T-helper 17 cell (primary cell): Measurements from ENCODE around the gene CBLL2. TPM values are rescaled to one million over a fixed set of nuclear protein-coding genes. Genes with fewer than 3 reads are reported as not detected.
"Not testable (repeated sequence)": the region's sequence is repeated elsewhere in the genome, so short reads cannot be mapped to it uniquely, and the experiment has no call there.

Experiments used
- ATAC-seq: fragments of 150-1000 bp; cut with Tn5 transposase; 2 replicates; pipeline ENCODE4 v1.10.0; 2021; ENCODE audit warnings: mild to moderate bottlenecking, moderate library complexity
- DNase-seq, 3 donors: peaks; one replicate each; pipeline versions ENCODE4 v3.0.0 to v3.0.0-alpha.2; 2020 to 2021
- H3K9me3 ChIP-seq: one replicate; pipeline ENCODE4 v1.7.0; 2013; ENCODE audit warnings: low read length, mild to moderate bottlenecking; ENCODE audit not compliant: control insufficient read depth, poor library complexity, severe bottlenecking
- H3K27ac Mint-ChIP-seq: one replicate; pipeline ENCODE4 v1.8.0; 2022; ENCODE audit warnings: mild to moderate bottlenecking, moderate library complexity, mixed read lengths
- H3K27me3 Mint-ChIP-seq: one replicate; pipeline ENCODE4 v1.8.0; 2022; ENCODE audit warnings: mixed read lengths
- H3K36me3 Mint-ChIP-seq: one replicate; pipeline ENCODE4 v1.8.0; 2022; ENCODE audit warnings: low read depth, mixed read lengths
- H3K4me1 Mint-ChIP-seq: one replicate; pipeline ENCODE4 v1.8.0; 2022; ENCODE audit warnings: mild to moderate bottlenecking, mixed read lengths
- H3K4me3 Mint-ChIP-seq: one replicate; pipeline ENCODE4 v1.8.0; 2022; ENCODE audit warnings: mild to moderate bottlenecking, moderate library complexity, mixed read lengths
- total RNA-seq, 4 donors: library from RNA in 2 of 4; stranded (reverse) in 2 of 4; gene quantifications; one replicate each; pipeline ENCODE4 v1.2.3 and lab custom pipeline; 2022 to 2026

Gene CBLL2
- total RNA-seq, result not detected
- 0 reads per million in 2 donors for total RNA-seq (lab: John Stamatoyannopoulos, UW)

GRCh38 chrX:22272613-22273012, at the start of gene CBLL2:
Gene CBLL2, plus strand, starts transcription at chrX:22272913. Its CDS starts 79 bp downstream, at chrX:22272992.
- no peak within 1 kb of the TSS for H3K27ac Mint-ChIP-seq
- no peak for ATAC-seq
- no peaks in the 10 kb centered on the region for H3K9me3 ChIP-seq
- no peak within 1 kb of the TSS for H3K4me3 Mint-ChIP-seq
- H3K36me3 Mint-ChIP-seq, result peaks cover 5% of the 10 kb centered on the region
- DNase-seq, result no peak
- H3K4me1 Mint-ChIP-seq, result no peaks in the 10 kb centered on the region
- no peaks in the 10 kb centered on the region for H3K27me3 Mint-ChIP-seq

GRCh38 chrX:22234380-22234779, 38.3 kb upstream of the CBLL2 start:
- peaks cover 7% of the 10 kb centered on the region for H3K27me3 Mint-ChIP-seq
- DNase-seq (no peak), ATAC-seq (no peak)
- H3K9me3 ChIP-seq, result no peaks in the 10 kb centered on the region
- H3K4me1 Mint-ChIP-seq, result no peaks in the 10 kb centered on the region
- H3K4me3 Mint-ChIP-seq, result no peak overlapping the region
- no peak overlapping the region for H3K27ac Mint-ChIP-seq
- H3K36me3 Mint-ChIP-seq, result no peaks in the 10 kb centered on the region

- ATAC-seq (no peak), DNase-seq (no peak)
- Mint-ChIP-seq H3K4me3 (no peak overlapping the region), H3K27ac (no peak overlapping the region), H3K4me1 (no peaks in the 10 kb centered on the region), H3K36me3 (no peaks in the 10 kb centered on the region), H3K27me3 (peaks cover 7% of the 10 kb centered on the region)
- H3K9me3 ChIP-seq, result no peaks in the 10 kb centered on the region
Observed at GRCh38 chrX:22237479-22237878, 35.2 kb upstream of the CBLL2 start.

- H3K9me3 ChIP-seq, result no peaks in the 10 kb centered on the region
- no peaks in the 10 kb centered on the region for H3K36me3 Mint-ChIP-seq
- H3K4me1 Mint-ChIP-seq, result no peaks in the 10 kb centered on the region
- ATAC-seq (no peak), DNase-seq (no peak)
- no peak overlapping the region for H3K4me3 Mint-ChIP-seq
- H3K27ac Mint-ChIP-seq, result no peak overlapping the region
- H3K27me3 Mint-ChIP-seq, result no peaks in the 10 kb centered on the region
Observed at GRCh38 chrX:22246620-22247019, 26.1 kb upstream of the CBLL2 start.

- no peak for ATAC-seq
- no peak overlapping the region for H3K4me3 Mint-ChIP-seq
Observed at GRCh38 chrX:22247169-22247568, 25.5 kb upstream of the CBLL2 start.

DNA sequence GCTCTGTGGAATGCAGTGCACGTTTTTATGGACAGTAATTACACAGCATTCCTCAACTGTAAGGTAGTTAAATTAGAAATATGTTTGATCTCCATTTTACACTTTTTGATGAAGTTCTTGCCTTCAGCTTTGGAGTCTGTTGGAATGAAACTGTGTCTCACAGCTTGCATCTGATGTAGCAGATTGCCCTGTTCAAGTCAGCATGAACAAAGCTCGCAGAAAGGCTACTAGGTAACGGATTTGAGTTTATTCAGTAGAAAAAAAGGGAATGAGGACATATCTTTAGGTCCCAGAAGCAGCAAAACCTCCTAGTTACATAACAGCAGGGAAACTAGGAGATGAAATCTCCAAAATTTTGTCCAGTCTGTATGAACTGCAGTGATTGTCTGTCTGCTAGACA, 24.3 kb upstream of the CBLL2 start:
- no peak for DNase-seq
- H3K27ac Mint-ChIP-seq, result no peak overlapping the region
- no peaks in the 10 kb centered on the region for H3K4me1 Mint-ChIP-seq
- no peak overlapping the region for H3K4me3 Mint-ChIP-seq
- no peaks in the 10 kb centered on the region for H3K27me3 Mint-ChIP-seq
- ATAC-seq, result no peak
- H3K36me3 Mint-ChIP-seq, result no peaks in the 10 kb centered on the region
- H3K9me3 ChIP-seq, result no peaks in the 10 kb centered on the region

More at GRCh38 chrX:22247169-22247568, 25.5 kb upstream of the CBLL2 start:
- no peaks in the 10 kb centered on the region for H3K36me3 Mint-ChIP-seq
- no peak for DNase-seq
- H3K27me3 Mint-ChIP-seq, result no peaks in the 10 kb centered on the region
- no peaks in the 10 kb centered on the region for H3K9me3 ChIP-seq
- H3K4me1 Mint-ChIP-seq, result no peaks in the 10 kb centered on the region
- no peak overlapping the region for H3K27ac Mint-ChIP-seq

GRCh38 chrX:22249371-22249770, 23.3 kb upstream of the CBLL2 start:
- Mint-ChIP-seq H3K4me1 (no peaks in the 10 kb centered on the region), H3K36me3 (no peaks in the 10 kb centered on the region), H3K27ac (no peak overlapping the region), H3K27me3 (no peaks in the 10 kb centered on the region), H3K4me3 (no peak overlapping the region)
- ATAC-seq, result no peak
- no peak for DNase-seq
- H3K9me3 ChIP-seq, result no peaks in the 10 kb centered on the region

DNA sequence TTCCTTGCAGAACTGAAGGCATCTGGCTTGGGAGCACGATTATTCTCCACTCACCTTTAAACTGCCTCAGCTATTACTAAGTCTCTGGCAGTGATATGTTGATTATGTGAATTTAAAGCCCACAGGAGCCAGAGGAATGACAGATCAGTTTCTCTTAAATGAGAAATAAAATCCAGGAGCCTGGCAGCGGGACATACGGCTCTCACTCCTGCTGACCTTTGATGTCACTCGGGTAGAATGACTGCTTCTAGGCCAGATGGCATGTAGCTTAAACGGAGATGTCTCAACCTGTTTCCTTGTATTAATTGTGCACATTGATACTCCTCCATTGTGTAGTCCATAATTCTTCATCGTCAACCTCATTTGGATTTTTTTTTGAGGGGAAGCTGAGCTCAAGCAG, 4.0 kb upstream of the CBLL2 start:
- DNase-seq (no peak), ATAC-seq (no peak)
- no peak overlapping the region for H3K27ac Mint-ChIP-seq

GRCh38 chrX:22273714-22274317, 1.1 kb downstream of the CBLL2 start:
- ATAC-seq (no peak), DNase-seq (no peak)
- Mint-ChIP-seq H3K27me3 (no peaks in the 10 kb centered on the region), H3K4me3 (no peak overlapping the region), H3K4me1 (no peaks in the 10 kb centered on the region), H3K27ac (no peak overlapping the region), H3K36me3 (peaks cover 5% of the 10 kb centered on the region)
- H3K9me3 ChIP-seq, result no peaks in the 10 kb centered on the region

More for the DNA sequence above, 4.0 kb upstream of the CBLL2 start:
- Mint-ChIP-seq H3K4me3 (no peak overlapping the region), H3K27me3 (no peaks in the 10 kb centered on the region), H3K4me1 (no peaks in the 10 kb centered on the region), H3K36me3 (peaks cover 3% of the 10 kb centered on the region)
- no peaks in the 10 kb centered on the region for H3K9me3 ChIP-seq

DNA sequence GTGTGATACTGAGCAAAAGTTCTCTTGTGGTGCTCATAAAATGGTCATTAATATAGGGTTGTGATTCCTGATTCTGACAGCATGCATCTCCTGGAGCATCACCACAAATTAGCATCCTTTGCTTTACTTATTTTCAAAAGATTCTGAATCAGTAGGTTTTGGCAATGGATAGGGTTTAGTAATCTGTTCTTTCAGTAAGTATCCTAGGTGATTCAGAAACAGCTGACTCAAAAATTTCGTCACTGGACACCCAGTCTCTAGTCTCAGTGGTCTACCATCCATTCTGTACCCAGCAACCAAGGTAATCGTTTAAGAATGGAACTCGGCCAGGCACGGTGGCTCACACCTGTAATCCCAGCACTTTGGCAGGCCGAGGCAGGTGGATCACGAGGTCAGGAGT, 4.1 kb downstream of the CBLL2 start:
- no peak overlapping the region for H3K27ac Mint-ChIP-seq
- ATAC-seq (no peak), DNase-seq (no peak)
- H3K27me3 Mint-ChIP-seq, result no peaks in the 10 kb centered on the region
- peaks cover 2% of the 10 kb centered on the region for H3K36me3 Mint-ChIP-seq
- no peaks in the 10 kb centered on the region for H3K4me1 Mint-ChIP-seq
- H3K4me3 Mint-ChIP-seq, result no peak overlapping the region
- H3K9me3 ChIP-seq, result no peaks in the 10 kb centered on the region

- H3K27me3 Mint-ChIP-seq, result peaks cover 5% of the 10 kb centered on the region
- no peak overlapping the region for H3K4me3 Mint-ChIP-seq
- no peak for ATAC-seq
- no peak for DNase-seq
- H3K9me3 ChIP-seq, result no peaks in the 10 kb centered on the region
- no peak overlapping the region for H3K27ac Mint-ChIP-seq
- no peaks in the 10 kb centered on the region for H3K4me1 Mint-ChIP-seq
- H3K36me3 Mint-ChIP-seq, result peaks cover 2% of the 10 kb centered on the region
Observed at GRCh38 chrX:22278375-22278774, 5.7 kb downstream of the CBLL2 start.

- H3K4me3 Mint-ChIP-seq, DNase-seq, H3K27ac Mint-ChIP-seq, ATAC-seq, H3K9me3 ChIP-seq, H3K4me1 Mint-ChIP-seq, H3K36me3 Mint-ChIP-seq, H3K27me3 Mint-ChIP-seq: not testable (repeated sequence)
Observed at GRCh38 chrX:22289209-22289608, 16.5 kb downstream of the CBLL2 start.

DNA sequence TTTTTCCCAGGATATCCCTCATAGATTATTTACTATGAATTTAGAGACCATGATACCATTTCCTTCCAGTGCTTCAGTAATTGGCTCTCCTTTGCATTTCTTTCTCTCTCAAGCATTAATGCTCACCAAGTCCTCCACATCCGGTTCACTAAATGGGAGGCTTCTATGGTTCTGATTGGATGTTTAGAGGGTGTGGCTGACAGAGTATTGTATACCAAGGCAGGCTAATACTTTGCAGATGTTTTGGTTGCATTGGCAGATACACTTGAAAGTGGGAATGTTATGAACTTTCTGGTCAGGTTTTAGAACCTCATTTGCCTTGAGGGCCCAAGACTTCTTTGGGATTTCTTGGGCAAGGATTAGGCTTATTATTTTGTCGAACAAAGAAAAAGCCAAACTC, 24.2 kb downstream of the CBLL2 start:
- Mint-ChIP-seq H3K4me3 (no peak overlapping the region), H3K36me3 (no peaks in the 10 kb centered on the region), H3K27me3 (no peaks in the 10 kb centered on the region), H3K4me1 (no peaks in the 10 kb centered on the region), H3K27ac (no peak overlapping the region)
- H3K9me3 ChIP-seq, result no peaks in the 10 kb centered on the region
- no peak for DNase-seq
- no peak for ATAC-seq

DNA sequence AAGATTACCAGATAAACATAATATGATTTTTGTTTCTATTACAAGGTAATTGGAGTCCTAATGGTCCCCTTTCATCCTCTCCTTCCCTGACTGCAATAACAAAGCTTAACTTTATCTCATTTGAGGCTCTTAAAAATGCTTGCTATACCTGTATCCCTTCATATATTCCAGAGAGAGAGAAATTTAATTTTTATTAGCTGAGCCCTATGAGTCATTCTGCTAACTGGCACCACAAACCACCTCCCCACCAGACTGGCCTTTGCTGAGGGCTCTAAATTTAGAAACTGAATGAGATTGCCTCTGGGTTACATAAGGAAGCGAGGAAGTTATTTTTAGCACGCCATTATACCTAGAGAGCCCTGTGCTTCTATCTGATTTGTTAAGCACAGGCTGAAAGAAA, 27.4 kb downstream of the CBLL2 start:
- Mint-ChIP-seq H3K4me3 (no peak overlapping the region), H3K36me3 (no peaks in the 10 kb centered on the region), H3K27ac (no peak overlapping the region), H3K4me1 (no peaks in the 10 kb centered on the region), H3K27me3 (no peaks in the 10 kb centered on the region)
- DNase-seq, result no peak
- ATAC-seq, result no peak
- no peaks in the 10 kb centered on the region for H3K9me3 ChIP-seq
